Liver (tissue), 9 donors: Measurements from ENCODE around the gene CSN2. TPM values are rescaled to one million over a fixed set of nuclear protein-coding genes. Genes with fewer than 3 reads are reported as not detected.

ENCODE experiments used
- DNase-seq: peaks from one replicate; pipeline ENCODE4 v3.0.0-alpha.2; 2017; ENCODE audit warnings: low spot score
- H3K27ac ChIP-seq, 2 donors: one replicate each; pipeline ENCODE4 v1.7.0; 2013; ENCODE audit warnings: inconsistent platforms in 2 of 2, low read length in 2 of 2, control low read depth in 1 of 2, low read depth in 1 of 2, mild to moderate bottlenecking in 1 of 2
- H3K27me3 ChIP-seq, 4 donors: one replicate each; pipeline versions ENCODE4 v1.6.1 to v1.7.0; 2013; ENCODE audit warnings: low read length in 3 of 4, inconsistent platforms in 1 of 4, mild to moderate bottlenecking in 1 of 4, moderate library complexity in 1 of 4; ENCODE audit not compliant: control insufficient read depth in 4 of 4, insufficient read depth in 4 of 4
- H3K36me3 ChIP-seq, 4 donors: one replicate each; pipeline versions ENCODE4 v1.6.1 to v1.7.0; 2013; ENCODE audit warnings: low read length in 3 of 4, mild to moderate bottlenecking in 3 of 4, low read depth in 1 of 4, moderate library complexity in 1 of 4; ENCODE audit not compliant: control insufficient read depth in 4 of 4, insufficient read depth in 3 of 4
- H3K4me1 ChIP-seq, 4 donors: one replicate each; pipeline versions ENCODE4 v1.6.1 to v1.7.0; 2013; ENCODE audit warnings: low read length in 3 of 4, mild to moderate bottlenecking in 3 of 4, moderate library complexity in 1 of 4; ENCODE audit not compliant: control insufficient read depth in 4 of 4, insufficient read depth in 4 of 4
- H3K4me3 ChIP-seq, 3 donors: one replicate each; pipeline versions ENCODE4 v1.6.1 to v1.7.0; 2013; ENCODE audit warnings: low read length in 3 of 3, control low read depth in 1 of 3, low read depth in 1 of 3, mild to moderate bottlenecking in 1 of 3
- H3K9ac ChIP-seq, 2 donors: one replicate each; pipeline ENCODE4 v1.7.0; 2013; ENCODE audit warnings: low read length in 2 of 2, mild to moderate bottlenecking in 2 of 2, moderate library complexity in 2 of 2, control low read depth in 1 of 2, low read depth in 1 of 2
- H3K9me3 ChIP-seq, 4 donors: one replicate each; pipeline versions ENCODE4 v1.6.1 to v1.7.0; 2013; ENCODE audit warnings: low read length in 3 of 4; ENCODE audit not compliant: control insufficient read depth in 4 of 4
- CTCF ChIP-seq: fragments of 150-350 bp; IDR thresholded peaks from 2 replicates; pipeline ENCODE4 v1.5.1; 2017; ENCODE audit warnings: improper control_type of control experiment, low read depth, low read length; ENCODE audit not compliant: missing input control
- EGR1 ChIP-seq, 2 donors: IDR thresholded peaks; 2 replicates each; pipeline ENCODE4 v1.6.1; 2016 to 2018; ENCODE audit warnings: antibody characterized with exemption in 2 of 2, low read depth in 2 of 2
- FOXA1 ChIP-seq: IDR thresholded peaks from 2 replicates; pipeline ENCODE4 v1.6.1; 2016; ENCODE audit warnings: antibody characterized with exemption
- JUND ChIP-seq, 2 donors: IDR thresholded peaks; 2 replicates each; pipeline ENCODE4 v1.6.1; 2016; ENCODE audit warnings: antibody characterized with exemption in 2 of 2
- NR2F2 ChIP-seq: IDR thresholded peaks from 2 replicates; pipeline ENCODE4 v1.6.1; 2016; ENCODE audit warnings: antibody characterized with exemption
- RAD21 ChIP-seq, 2 donors: IDR thresholded peaks; 2 replicates each; pipeline ENCODE4 v1.6.1; 2016; ENCODE audit warnings: antibody characterized with exemption in 2 of 2, mild to moderate bottlenecking in 2 of 2
- REST ChIP-seq: IDR thresholded peaks from 2 replicates; pipeline ENCODE4 v1.6.1; 2016; ENCODE audit warnings: antibody characterized with exemption, mild to moderate bottlenecking
- RXRA ChIP-seq, 2 donors: IDR thresholded peaks; 2 replicates each; pipeline ENCODE4 v1.6.1; 2017 to 2018; ENCODE audit warnings: antibody characterized with exemption in 2 of 2, mild to moderate bottlenecking in 1 of 2
- ZBTB33 ChIP-seq: IDR thresholded peaks from 2 replicates; pipeline ENCODE4 v1.6.1; 2016; ENCODE audit warnings: antibody characterized with exemption
- WGBS: extraction: QIAGEN DNeasy Blood & Tissue Kit; methylation state at CpG from one replicate; pipeline ENCODE4 v1.1.7; 2013; 5-methylcytosine and 5-hydroxymethylcytosine counted together
- polyA plus RNA-seq, 2 donors: library from polyadenylated mRNA; stranded (reverse) in 1 of 2; unstranded in 1 of 2; fragments of 200-250 nt in 1 of 2; fragments of >200 nt in 1 of 2; fragmentation: Nextera tagmentation in 1 of 2; extraction: Ambion mirVana in 1 of 2; gene quantifications; one replicate each; pipeline versions ENCODE4 v1.2.1 to v1.2.3, GENCODE V29; 2013 to 2015
- total RNA-seq, 2 donors: library from RNA; depleted of rRNA; stranded (reverse); fragments of >200 nt; gene quantifications; one replicate each; pipeline ENCODE4 v1.2.3, GENCODE V29; 2014
- donor health status: healthy.
- donor health status: healthy.
- donor health status: healthy.
- donor health status: healthy.
- donor health status: healthy.

The CSN2 gene
- total and polyA plus RNA-seq, 4 donors: not detected

- Histone ChIP-seq H3K9me3 (no peaks in the 10 kb centered on the region), H3K4me1 (no peaks in the 10 kb centered on the region), H3K27ac (no peak overlapping the region), H3K36me3 (no peaks in the 10 kb centered on the region), H3K4me3 (no peak overlapping the region), H3K9ac (no peak overlapping the region), H3K27me3 (no peaks in the 10 kb centered on the region)
- TF ChIP-seq NR2F2: no peak
- no peak for TF ChIP-seq EGR1 (IDR thresholded peaks at IDR 0.05; ENCODE audit: low read depth in 2 of 2)
- no peak for TF ChIP-seq FOXA1
- no peak for TF ChIP-seq ZBTB33
- no peak for TF ChIP-seq CTCF
- TF ChIP-seq RAD21 (IDR thresholded peaks at IDR 0.05): no peak
- TF ChIP-seq REST: no peak
- 81% methylated on average over 5 of the region's 5 CpGs for WGBS
- DNase-seq: no peak
These were observed 29.3 kb upstream of the CSN2 start for GRCh38 chr4:69994782-69995181.

- H3K27me3 ChIP-seq: no peaks in the 10 kb centered on the region
- no peak overlapping the region for H3K4me3 ChIP-seq
- 85% methylated on average over 4 of the region's 4 CpGs for WGBS
- no peak for TF ChIP-seq REST
- TF ChIP-seq NR2F2: no peak
- no peak for TF ChIP-seq JUND (IDR thresholded peaks at IDR 0.05)
- TF ChIP-seq ZBTB33: no peak
- no peak for TF ChIP-seq RXRA (IDR thresholded peaks at IDR 0.05)
- H3K36me3 ChIP-seq: no peaks in the 10 kb centered on the region
- DNase-seq: no peak
- no peaks in the 10 kb centered on the region for H3K9me3 ChIP-seq
- H3K27ac ChIP-seq: no peak overlapping the region
- no peaks in the 10 kb centered on the region for H3K4me1 ChIP-seq
- H3K9ac ChIP-seq: no peak overlapping the region
These were observed 25.5 kb upstream of the CSN2 start for GRCh38 chr4:69991016-69991415.
